ENCODE results near the gene ULK3.

The ULK3 gene

GRCh38 chr15:74789741-74790079 is 53.2 kb downstream of the ULK3 start:
- Histone ChIP-seq H3K27ac (replicated peaks) (peak overlapping the region; percentile 91), H3K4me3 (replicated peaks; ENCODE audit: insufficient read depth, low read length) (peak overlapping the region; percentile 43), H3K27me3 (ENCODE audit: insufficient read depth, poor library complexity, severe bottlenecking) (no peaks in the 10 kb centered on the region)
- TF ChIP-seq POLR2AphosphoS5 (IDR thresholded peaks at IDR 0.05; ENCODE audit: low read depth) (no peak), GABPA (IDR thresholded peaks at IDR 0.05; ENCODE audit: low read depth) (no peak), REST (IDR thresholded peaks at IDR 0.05; ENCODE audit: insufficient replicate concordance, low read depth) (no peak), SPI1 (IDR thresholded peaks at IDR 0.05; ENCODE audit: borderline replicate concordance, low read depth) (no peak), CTCF (IDR thresholded peaks at IDR 0.05; ENCODE audit: insufficient read depth, low read length) (no peak)
- DNase-seq (ENCODE audit: low read depth in 1 of 2, low spot score in 1 of 2): no peak

- peak in 1 of 2 experiments; percentile 39 for DNase-seq (ENCODE audit: low read depth in 1 of 2, low spot score in 1 of 2)
- H3K27ac ChIP-seq (replicated peaks): peak overlapping the region; percentile 91
- TF ChIP-seq GABPA (IDR thresholded peaks at IDR 0.05; ENCODE audit: low read depth) (no peak), CTCF (IDR thresholded peaks at IDR 0.05; ENCODE audit: insufficient read depth, low read length) (no peak), POLR2AphosphoS5 (IDR thresholded peaks at IDR 0.05; ENCODE audit: low read depth) (no peak), REST (IDR thresholded peaks at IDR 0.05; ENCODE audit: insufficient replicate concordance, low read depth) (no peak), SPI1 (IDR thresholded peaks at IDR 0.05; ENCODE audit: borderline replicate concordance, low read depth) (no peak)
- H3K27me3 ChIP-seq (ENCODE audit: insufficient read depth, poor library complexity, severe bottlenecking): no peaks in the 10 kb centered on the region
- H3K4me3 ChIP-seq (replicated peaks; ENCODE audit: insufficient read depth, low read length): peak overlapping the region; percentile 43
These were observed 53.8 kb downstream of the ULK3 start for GRCh38 chr15:74789171-74789631.

- H3K4me3 ChIP-seq (replicated peaks; ENCODE audit: insufficient read depth, low read length): peak overlapping the region; percentile 43
- TF ChIP-seq GABPA (IDR thresholded peaks at IDR 0.05; ENCODE audit: low read depth) (peak; percentile 57), POLR2AphosphoS5 (IDR thresholded peaks at IDR 0.05; ENCODE audit: low read depth) (peak; percentile 52), REST (IDR thresholded peaks at IDR 0.05; ENCODE audit: insufficient replicate concordance, low read depth) (peak; percentile 31), SPI1 (IDR thresholded peaks at IDR 0.05; ENCODE audit: borderline replicate concordance, low read depth) (no peak), CTCF (IDR thresholded peaks at IDR 0.05; ENCODE audit: insufficient read depth, low read length) (no peak)
- H3K27ac ChIP-seq (replicated peaks): peak overlapping the region; percentile 91
- H3K27me3 ChIP-seq (ENCODE audit: insufficient read depth, poor library complexity, severe bottlenecking): no peaks in the 10 kb centered on the region
- DNase-seq (ENCODE audit: low read depth in 1 of 2, low spot score in 1 of 2): peak in 1 of 2 experiments; percentile 67
These were observed 54.2 kb downstream of the ULK3 start for GRCh38 chr15:74788683-74789151.
